ENCODE results near the gene MAGI1. TPM values are rescaled to one million over a fixed set of nuclear protein-coding genes. Genes with fewer than 3 reads are reported as not detected.

The MAGI1 gene
- total RNA-seq, 1 experiment from 2014 or later: 38.6 TPM

- H2AFZ ChIP-seq (ENCODE audit: low read depth, low read length, poor library complexity, severe bottlenecking): no peak overlapping the region
- no peaks in the 10 kb centered on the region for H3K9me2 ChIP-seq (ENCODE audit: insufficient read depth)
- TF ChIP-seq FOSL1 (IDR thresholded peaks at IDR 0.05; ENCODE audit: low read depth): no peak
- TF ChIP-seq EZH2phosphoT487 (IDR thresholded peaks at IDR 0.05; ENCODE audit: borderline replicate concordance): no peak
- TF ChIP-seq CEBPB (IDR thresholded peaks at IDR 0.05; ENCODE audit: low read depth): no peak
- no peak for TF ChIP-seq SRF (IDR thresholded peaks at IDR 0.05; ENCODE audit: low read depth)
- TF ChIP-seq ELF1 (IDR thresholded peaks at IDR 0.05; ENCODE audit: borderline replicate concordance, low read depth): no peak
- no peak for TF ChIP-seq ZNF274 (IDR thresholded peaks at IDR 0.05; ENCODE audit: low read depth, low read length)
- no peak for TF ChIP-seq SP1 (IDR thresholded peaks at IDR 0.05; ENCODE audit: low read depth)
- TF ChIP-seq TCF7L2 (IDR thresholded peaks at IDR 0.05; ENCODE audit: borderline replicate concordance, extremely low read depth, insufficient read depth, insufficient read length): no peak
- no peak for TF ChIP-seq ATF3 (IDR thresholded peaks at IDR 0.05)
- TF ChIP-seq MAX (IDR thresholded peaks at IDR 0.05): no peak
- no peak for TF ChIP-seq ZFX (IDR thresholded peaks at IDR 0.05)
- RAD21 ChIA-PET (ENCODE audit: low non-redundant PET in 1 of 2, low total read pairs in 2 of 2, uncharacterized antibody in 2 of 2, unreplicated experiment in 2 of 2): no interaction called here
- no peaks in the 10 kb centered on the region for H3K36me3 ChIP-seq (ENCODE audit: control insufficient read depth in 1 of 2, insufficient read depth in 2 of 2, low read length in 2 of 2)
- no peaks in the 10 kb centered on the region for H3K27me3 ChIP-seq (ENCODE audit: insufficient read depth, low read length)
- H3K4me2 ChIP-seq (ENCODE audit: low read length): no peak overlapping the region
- peaks cover 3 to 4% of the 10 kb centered on the region in 2 experiments; a peak in 3 of 4 replicates for H3K4me1 ChIP-seq (ENCODE audit: control insufficient read depth in 1 of 2, insufficient read depth in 2 of 2, low read length in 2 of 2)
- no peak overlapping the region for H3K4me3 ChIP-seq (replicated peaks in 1 of 2; ENCODE audit: low read depth in 1 of 2, low read length in 2 of 2)
- H3K9ac ChIP-seq (ENCODE audit: low read length): no peak overlapping the region
- intact Hi-C loops (cut with micrococcal nuclease): no loop called here
- no peaks in the 10 kb centered on the region for H3K9me3 ChIP-seq (ENCODE audit: control insufficient read depth in 1 of 2, insufficient read depth in 1 of 2, low read depth in 1 of 2, low read length in 2 of 2)
- BruUV-seq (replicated peaks): no TSS peak
- H3K79me2 ChIP-seq (ENCODE audit: insufficient read depth, low read length): no peaks in the 10 kb centered on the region
- ATAC-seq (no peak), DNase-seq (ENCODE audit: low read depth, low spot score) (no peak)
- POLR2A ChIA-PET: no interaction called here
- CTCF ChIA-PET: no interaction called here
- no peaks in the 10 kb centered on the region for H4K20me1 ChIP-seq (ENCODE audit: insufficient read depth)
- H3K27ac ChIP-seq (ENCODE audit: low read depth, low read length): no peak overlapping the region
Measured at GRCh38 chr3:65503776-65504175, 534.9 kb downstream of the MAGI1 start.

GRCh38 chr3:65502526-65502925 is 536.2 kb downstream of the MAGI1 start:
- Histone ChIP-seq H2AFZ (ENCODE audit: low read depth, low read length, poor library complexity, severe bottlenecking) (no peak overlapping the region), H3K9me2 (ENCODE audit: insufficient read depth) (no peaks in the 10 kb centered on the region), H4K20me1 (ENCODE audit: insufficient read depth) (no peaks in the 10 kb centered on the region), H3K4me2 (ENCODE audit: low read length) (no peak overlapping the region), H3K4me3 (replicated peaks in 1 of 2; ENCODE audit: low read depth in 1 of 2, low read length in 2 of 2) (no peak overlapping the region), H3K9ac (ENCODE audit: low read length) (no peak overlapping the region), H3K36me3 (ENCODE audit: control insufficient read depth in 1 of 2, insufficient read depth in 2 of 2, low read length in 2 of 2) (no peaks in the 10 kb centered on the region), H3K27me3 (ENCODE audit: insufficient read depth, low read length) (no peaks in the 10 kb centered on the region), H3K27ac (ENCODE audit: low read depth, low read length) (no peak overlapping the region), H3K79me2 (ENCODE audit: insufficient read depth, low read length) (no peaks in the 10 kb centered on the region), H3K9me3 (ENCODE audit: control insufficient read depth in 1 of 2, insufficient read depth in 1 of 2, low read depth in 1 of 2, low read length in 2 of 2) (no peaks in the 10 kb centered on the region), H3K4me1 (ENCODE audit: control insufficient read depth in 1 of 2, insufficient read depth in 2 of 2, low read length in 2 of 2) (no peaks in the 10 kb centered on the region)
- no TSS peak for BruUV-seq (replicated peaks)
- ChIA-PET POLR2A (no interaction called here), RAD21 (ENCODE audit: low non-redundant PET in 1 of 2, low total read pairs in 2 of 2, uncharacterized antibody in 2 of 2, unreplicated experiment in 2 of 2) (no interaction called here), CTCF (no interaction called here)
- intact Hi-C loops (cut with micrococcal nuclease): no loop called here
- TF ChIP-seq EGR1 (IDR thresholded peaks at IDR 0.05; ENCODE audit: low read depth): no peak
- TF ChIP-seq EZH2 (IDR thresholded peaks at IDR 0.05): no peak
- TF ChIP-seq SRF (IDR thresholded peaks at IDR 0.05; ENCODE audit: low read depth): no peak
- DNase-seq (ENCODE audit: low read depth, low spot score): no peak
- no peak for ATAC-seq
